Measurements from ENCODE around the gene SPEN.

The SPEN gene

DNA sequence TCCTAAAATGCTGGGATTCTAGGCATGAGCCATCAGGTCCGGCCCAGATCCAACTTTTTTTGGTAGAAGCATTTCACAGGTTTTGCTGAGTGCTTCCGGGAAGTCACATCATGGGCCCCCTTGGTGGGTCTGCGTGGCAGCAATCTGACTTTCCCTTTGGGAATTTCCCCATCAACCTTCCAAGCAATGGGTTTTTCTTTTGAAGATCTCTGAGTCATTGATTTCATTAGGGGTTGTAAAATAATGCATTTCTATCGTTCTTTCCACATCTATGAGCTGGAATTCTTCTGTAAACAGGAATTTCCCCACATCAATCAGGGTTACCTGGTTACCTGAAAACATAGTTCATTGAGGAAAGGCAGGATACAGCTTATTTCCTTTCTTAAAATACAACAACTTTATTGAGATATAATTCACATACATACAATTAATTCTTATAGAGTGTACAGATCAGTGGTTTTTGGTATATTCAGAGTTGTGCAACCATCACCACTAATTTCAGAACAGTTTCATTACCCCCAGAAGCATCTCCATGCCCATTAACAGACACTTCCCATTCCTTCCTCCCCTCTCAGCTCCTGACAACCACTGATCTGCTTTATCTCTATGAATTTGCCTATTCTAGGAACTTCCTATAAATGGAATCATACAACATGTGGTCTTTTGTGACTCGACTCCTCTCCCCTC is 138.2 kb downstream of the SPEN start:
- DNase-seq (ENCODE audit: low read depth): no peak

DNA sequence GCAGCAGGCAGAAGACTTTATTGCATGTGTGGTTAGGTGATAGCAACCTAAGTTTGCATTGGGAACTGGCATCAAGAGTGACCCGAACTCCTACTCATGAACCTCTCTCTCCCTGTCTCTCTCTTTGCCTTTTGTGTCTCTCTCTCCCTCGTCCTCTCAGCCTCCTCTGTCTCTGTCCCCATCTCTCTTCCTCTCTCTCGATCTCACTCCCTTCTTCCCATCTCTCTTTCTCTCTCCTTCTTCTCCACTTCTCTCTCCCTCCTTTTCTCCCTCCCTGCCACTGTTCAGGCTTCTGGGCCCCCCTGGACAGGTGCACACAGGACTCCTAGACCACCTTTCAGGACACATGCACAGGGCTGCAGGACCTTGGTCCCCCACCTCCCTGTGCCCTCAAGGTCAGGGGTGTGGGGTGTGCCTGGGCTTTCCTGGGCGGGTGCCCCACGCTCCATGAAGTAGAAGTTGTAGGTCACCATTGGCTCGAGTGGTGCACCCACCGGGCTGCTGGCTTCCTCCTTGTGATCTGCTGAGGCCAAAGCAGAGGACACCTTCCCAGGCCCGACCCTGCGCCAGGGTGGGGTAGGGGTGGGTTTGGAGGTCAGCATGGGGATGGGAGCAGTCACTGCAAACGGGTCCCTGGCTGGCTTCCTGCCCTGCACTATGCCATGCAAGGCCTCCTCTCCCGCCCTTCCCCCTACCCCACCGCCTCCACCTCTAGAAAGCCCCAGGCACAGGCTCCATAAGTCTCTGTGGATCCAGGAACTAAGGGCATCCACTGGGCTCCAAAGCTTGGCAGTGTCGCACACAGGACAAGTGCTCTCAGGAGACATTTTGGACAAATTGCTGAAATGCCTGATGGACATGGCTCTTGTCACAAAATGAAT is 141.6 kb downstream of the SPEN start:
- no peak for DNase-seq (ENCODE audit: low read depth)

DNA sequence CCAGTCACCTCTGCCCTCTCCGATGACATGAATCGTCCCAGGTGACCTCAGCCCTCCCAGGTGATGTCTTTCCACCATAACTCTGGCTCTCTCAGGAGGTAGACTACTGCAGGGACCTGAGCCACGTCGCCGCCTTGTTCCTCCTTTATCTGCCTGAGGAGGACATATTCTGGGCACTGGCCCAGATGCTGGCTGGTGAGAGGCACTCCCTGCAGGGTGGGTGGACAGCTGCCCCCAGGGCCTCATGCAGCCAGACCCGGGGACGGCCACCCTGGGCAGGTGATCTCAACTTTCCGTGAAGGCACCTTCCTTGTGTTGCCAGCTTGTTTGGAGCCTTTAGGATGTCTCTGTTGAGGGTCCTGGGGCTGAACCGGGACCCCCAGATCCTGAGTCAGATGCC is 142.3 kb downstream of the SPEN start:
- DNase-seq (ENCODE audit: low read depth): no peak

Data from amniotic epithelial cell (primary cell).